SJSA1 (cell line): ENCODE measurements around the gene RPN2. TPM values are rescaled to one million over a fixed set of nuclear protein-coding genes. Genes with fewer than 3 reads are reported as not detected.

Source experiments
- DNase-seq, 2 experiments: peaks; one replicate each; pipeline ENCODE4 v3.0.0-alpha.2; 2015 to 2020; ENCODE audit warnings: low spot score in 2 of 2, low read depth in 1 of 2
- H3K27ac ChIP-seq: fragments of 250-450 bp; sonication (Bioruptor Pico); 2 replicates; pipeline ENCODE4 v1.5.1; 2020; ENCODE audit warnings: mild to moderate bottlenecking, moderate library complexity
- H3K27me3 ChIP-seq: fragments of 250-450 bp; sonication (Bioruptor Pico); replicated peaks from 2 replicates; pipeline ENCODE4 v1.5.1; 2020; ENCODE audit warnings: mild to moderate bottlenecking, moderate library complexity
- H3K36me3 ChIP-seq: fragments of 250-450 bp; sonication (Bioruptor Pico); 2 replicates; pipeline ENCODE4 v1.5.1; 2020; ENCODE audit warnings: mild to moderate bottlenecking
- H3K4me1 ChIP-seq: fragments of 250-450 bp; sonication (Bioruptor Pico); replicated peaks from 2 replicates; pipeline ENCODE4 v1.6.1; 2021; ENCODE audit warnings: mild to moderate bottlenecking
- H3K4me3 ChIP-seq: fragments of 250-450 bp; sonication (Bioruptor Pico); 2 replicates; pipeline ENCODE4 v1.5.1; 2020; ENCODE audit warnings: mild to moderate bottlenecking
- H3K9me3 ChIP-seq: fragments of 250-450 bp; sonication (Bioruptor Pico); replicated peaks from 2 replicates; pipeline ENCODE4 v1.5.1; 2020; ENCODE audit warnings: mild to moderate bottlenecking
- total RNA-seq: library from RNA; depleted of rRNA; stranded (reverse); fragments of >200 nt; shearing (Covaris generic); gene quantifications from 2 replicates; pipeline ENCODE4 v1.2.3, GENCODE V29; 2014

RPN2 gene
- total RNA-seq, 1 experiment from 2014 or later = 402 TPM

- no peaks in the 10 kb centered on the region for H3K36me3 ChIP-seq
- H3K4me1 ChIP-seq = no peaks in the 10 kb centered on the region
- no peak overlapping the region for H3K27ac ChIP-seq
- H3K9me3 ChIP-seq = no peaks in the 10 kb centered on the region
- DNase-seq = no peak
- no peak overlapping the region for H3K4me3 ChIP-seq
- H3K27me3 ChIP-seq = peaks cover 30% of the 10 kb centered on the region
Observed at GRCh38 chr20:37263686-37264085, 84.6 kb downstream of the RPN2 start.

GRCh38 chr20:37265152-37265551, 86.0 kb downstream of the RPN2 start:
- DNase-seq = no peak
- no peaks in the 10 kb centered on the region for H3K9me3 ChIP-seq
- no peak overlapping the region for H3K4me3 ChIP-seq
- H3K27ac ChIP-seq = no peak overlapping the region
- H3K27me3 ChIP-seq = peaks cover 19% of the 10 kb centered on the region
- no peaks in the 10 kb centered on the region for H3K36me3 ChIP-seq
- no peaks in the 10 kb centered on the region; the same call in 1 of the 2 replicates for H3K4me1 ChIP-seq

GRCh38 chr20:37266940-37267666, 88.0 kb downstream of the RPN2 start:
- no peak overlapping the region for H3K27ac ChIP-seq
- no peak for DNase-seq
- H3K36me3 ChIP-seq = no peaks in the 10 kb centered on the region
- peaks cover under 1% of the 10 kb centered on the region; the same call in 1 of the 2 replicates for H3K27me3 ChIP-seq
- H3K4me1 ChIP-seq = no peaks in the 10 kb centered on the region; the same call in 1 of the 2 replicates
- H3K4me3 ChIP-seq = no peak overlapping the region
- H3K9me3 ChIP-seq = no peaks in the 10 kb centered on the region

GRCh38 chr20:37267667-37268313, 88.7 kb downstream of the RPN2 start:
- no peak overlapping the region for H3K4me3 ChIP-seq
- no peaks in the 10 kb centered on the region for H3K36me3 ChIP-seq
- no peak for DNase-seq
- no peaks in the 10 kb centered on the region; the same call in 1 of the 2 replicates for H3K4me1 ChIP-seq
- H3K27ac ChIP-seq = no peak overlapping the region
- H3K27me3 ChIP-seq = no peaks in the 10 kb centered on the region; the same call in 1 of the 2 replicates
- H3K9me3 ChIP-seq = no peaks in the 10 kb centered on the region

- no peak for DNase-seq
- 0 out of 2 replicates have a peak, but pooled peaks cover 4% of the 10 kb centered on the region for H3K27me3 ChIP-seq
- no peaks in the 10 kb centered on the region for H3K36me3 ChIP-seq
- no peaks in the 10 kb centered on the region for H3K9me3 ChIP-seq
- no peak overlapping the region for H3K4me3 ChIP-seq
- no peaks in the 10 kb centered on the region; the same call in 1 of the 2 replicates for H3K4me1 ChIP-seq
- no peak overlapping the region for H3K27ac ChIP-seq
Observed at GRCh38 chr20:37270576-37271420, 91.7 kb downstream of the RPN2 start.

GRCh38 chr20:37271421-37271768, 92.3 kb downstream of the RPN2 start:
- DNase-seq = no peak
- H3K27ac ChIP-seq = no peak overlapping the region
- no peak overlapping the region for H3K4me3 ChIP-seq
- H3K36me3 ChIP-seq = no peaks in the 10 kb centered on the region
- 0 out of 2 replicates have a peak, but pooled peaks cover 4% of the 10 kb centered on the region for H3K27me3 ChIP-seq
- no peaks in the 10 kb centered on the region; the same call in 1 of the 2 replicates for H3K4me1 ChIP-seq
- H3K9me3 ChIP-seq = no peaks in the 10 kb centered on the region

- Histone ChIP-seq H3K27me3 (0 out of 2 replicates have a peak, but pooled peaks cover 4% of the 10 kb centered on the region), H3K27ac (no peak overlapping the region), H3K4me1 (no peaks in the 10 kb centered on the region; the same call in 1 of the 2 replicates), H3K4me3 (no peak overlapping the region), H3K36me3 (no peaks in the 10 kb centered on the region), H3K9me3 (no peaks in the 10 kb centered on the region)
- DNase-seq = no peak
Observed at GRCh38 chr20:37273988-37274387, 94.9 kb downstream of the RPN2 start.

GRCh38 chr20:37274851-37275524, 95.9 kb downstream of the RPN2 start:
- Histone ChIP-seq H3K4me1 (no peaks in the 10 kb centered on the region; the same call in 1 of the 2 replicates), H3K36me3 (no peaks in the 10 kb centered on the region), H3K27ac (no peak overlapping the region), H3K4me3 (no peak overlapping the region), H3K9me3 (no peaks in the 10 kb centered on the region), H3K27me3 (0 out of 2 replicates have a peak, but pooled peaks cover 4% of the 10 kb centered on the region)
- DNase-seq = no peak

GRCh38 chr20:37276494-37277252, 97.5 kb downstream of the RPN2 start:
- H3K27ac ChIP-seq = no peak overlapping the region
- H3K4me3 ChIP-seq = no peak overlapping the region
- no peak for DNase-seq
- H3K36me3 ChIP-seq = no peaks in the 10 kb centered on the region
- H3K4me1 ChIP-seq = no peaks in the 10 kb centered on the region; the same call in 1 of the 2 replicates
- H3K27me3 ChIP-seq = 0 out of 2 replicates have a peak, but pooled peaks cover 4% of the 10 kb centered on the region
- no peaks in the 10 kb centered on the region for H3K9me3 ChIP-seq

- DNase-seq = no peak
- 0 out of 2 replicates have a peak, but pooled peaks cover 4% of the 10 kb centered on the region for H3K27me3 ChIP-seq
- no peak overlapping the region for H3K4me3 ChIP-seq
- H3K9me3 ChIP-seq = no peaks in the 10 kb centered on the region
- no peaks in the 10 kb centered on the region; the same call in 1 of the 2 replicates for H3K4me1 ChIP-seq
- H3K27ac ChIP-seq = no peak overlapping the region
- no peaks in the 10 kb centered on the region for H3K36me3 ChIP-seq
Observed at GRCh38 chr20:37277253-37277593, 98.1 kb downstream of the RPN2 start.

GRCh38 chr20:37278966-37279590, 99.9 kb downstream of the RPN2 start:
- no peak for DNase-seq
- no peak overlapping the region for H3K4me3 ChIP-seq

GRCh38 chr20:37279820-37280219, 100.7 kb downstream of the RPN2 start:
- Histone ChIP-seq H3K27ac (no peak overlapping the region), H3K9me3 (no peaks in the 10 kb centered on the region), H3K36me3 (no peaks in the 10 kb centered on the region), H3K27me3 (peaks cover 4% of the 10 kb centered on the region; the same call in 1 of the 2 replicates), H3K4me3 (no peak overlapping the region), H3K4me1 (no peaks in the 10 kb centered on the region; the same call in 1 of the 2 replicates)
- no peak for DNase-seq

More at GRCh38 chr20:37278966-37279590, 99.9 kb downstream of the RPN2 start:
- Histone ChIP-seq H3K36me3 (no peaks in the 10 kb centered on the region), H3K27me3 (peaks cover 4% of the 10 kb centered on the region; the same call in 1 of the 2 replicates), H3K4me1 (no peaks in the 10 kb centered on the region; the same call in 1 of the 2 replicates), H3K27ac (no peak overlapping the region), H3K9me3 (no peaks in the 10 kb centered on the region)
